Loucy (cell line): ENCODE results near the gene CLDN22.

Experiments
- EZH2phosphoT487 ChIP-seq: fragments of 200-600 bp; IDR thresholded peaks from 2 replicates; pipeline ENCODE4 v1.6.1; 2018; ENCODE audit warnings: antibody characterized with exemption, mild to moderate bottlenecking, moderate library complexity, borderline replicate concordance
- TF ChIP-seq, protein P1 (sequence below): fragments of 200-600 bp; sonication (generic); conservative IDR thresholded peaks from 2 replicates; pipeline ENCODE4 v1.5.1; 2014; ENCODE audit warnings: mild to moderate bottlenecking, antibody characterized with exemption, low read length

DNA sequence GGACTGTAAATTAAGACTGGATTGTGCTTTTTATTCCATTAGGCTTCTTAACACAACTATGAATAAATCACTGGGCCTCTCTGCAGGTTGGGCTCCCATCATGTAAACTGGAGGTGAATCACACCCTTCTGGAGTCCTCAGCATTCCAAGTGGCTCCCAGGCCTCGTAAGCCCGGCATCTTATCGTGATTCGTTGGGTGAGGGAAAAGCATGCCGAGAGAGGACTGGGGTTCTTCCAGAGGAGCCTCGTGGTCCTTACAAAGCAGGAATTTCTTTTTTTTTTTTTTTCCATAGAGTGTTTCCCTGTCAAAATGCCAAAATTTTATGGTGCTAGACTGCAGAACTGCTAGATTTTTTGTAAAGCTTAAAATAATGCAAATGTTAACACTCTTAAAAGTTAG is 20.0 kb downstream of the CLDN22 start:
- TF ChIP-seq, protein P1, sequence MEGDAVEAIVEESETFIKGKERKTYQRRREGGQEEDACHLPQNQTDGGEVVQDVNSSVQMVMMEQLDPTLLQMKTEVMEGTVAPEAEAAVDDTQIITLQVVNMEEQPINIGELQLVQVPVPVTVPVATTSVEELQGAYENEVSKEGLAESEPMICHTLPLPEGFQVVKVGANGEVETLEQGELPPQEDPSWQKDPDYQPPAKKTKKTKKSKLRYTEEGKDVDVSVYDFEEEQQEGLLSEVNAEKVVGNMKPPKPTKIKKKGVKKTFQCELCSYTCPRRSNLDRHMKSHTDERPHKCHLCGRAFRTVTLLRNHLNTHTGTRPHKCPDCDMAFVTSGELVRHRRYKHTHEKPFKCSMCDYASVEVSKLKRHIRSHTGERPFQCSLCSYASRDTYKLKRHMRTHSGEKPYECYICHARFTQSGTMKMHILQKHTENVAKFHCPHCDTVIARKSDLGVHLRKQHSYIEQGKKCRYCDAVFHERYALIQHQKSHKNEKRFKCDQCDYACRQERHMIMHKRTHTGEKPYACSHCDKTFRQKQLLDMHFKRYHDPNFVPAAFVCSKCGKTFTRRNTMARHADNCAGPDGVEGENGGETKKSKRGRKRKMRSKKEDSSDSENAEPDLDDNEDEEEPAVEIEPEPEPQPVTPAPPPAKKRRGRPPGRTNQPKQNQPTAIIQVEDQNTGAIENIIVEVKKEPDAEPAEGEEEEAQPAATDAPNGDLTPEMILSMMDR: no peak
- no peak for TF ChIP-seq EZH2phosphoT487
